HepG2 (cell line): Measurements from ENCODE around the gene KIAA2012. TPM values are rescaled to one million over a fixed set of nuclear protein-coding genes. Genes with fewer than 3 reads are reported as not detected.

ENCODE experiments used
- ATAC-seq: fragments of 200-7000 bp; cut with Tn5 transposase; 3 replicates; pipeline ENCODE4 v1.9.1; 2020; ENCODE audit warnings: mild to moderate bottlenecking, moderate library complexity
- BruUV-seq: library from RNA; stranded (reverse); fragments of 400-500 nt; replicated peaks from 2 replicates; lab custom pipeline; 2021; lab: Mats Ljungman, UMichigan
- CTCF ChIA-PET: fragments of 300-600 bp; formaldehyde crosslinking; extraction: SDS; loops from one replicate; lab custom pipeline; 2021; ENCODE audit warnings: low total read pairs, inconsistent platforms, low intra/inter-chr PET ratio; lab: Yijun Ruan, JAX
- POLR2A ChIA-PET: fragments of 350-600 bp; sonication (Branson Sonifier 250); formaldehyde crosslinking; loops from one replicate; lab custom pipeline; 2020; ENCODE audit warnings: antibody characterized with exemption, inconsistent platforms; lab: Yijun Ruan, JAX
- DNase-seq: peaks from one replicate; pipeline ENCODE4 v3.0.0-alpha.2; 2015; ENCODE audit warnings: low spot score
- FAIRE-seq: peaks from 3 replicates; lab custom pipeline; 2011; peaks lifted over from hg19 to GRCh38; lab: Jason Lieb, UNC
- H2AFZ ChIP-seq: one replicate; pipeline ENCODE4 v1.6.1; 2011; ENCODE audit warnings: low read length, inconsistent platforms
- H3K27ac ChIP-seq: fragments of 300-600 bp; 3 replicates; pipeline ENCODE4 v1.8.0; 2011; ENCODE audit warnings: mixed run types, mild to moderate bottlenecking, mixed read lengths, low read length, inconsistent platforms; ENCODE audit not compliant: insufficient read depth; ENCODE audit errors: extremely low read length
- H3K27me3 ChIP-seq, 2 experiments: fragments of 200-600 bp in 1 of 2; 2 replicates in 1 of 2; 3 replicates in 1 of 2; pipeline versions ENCODE4 v1.6.0 to v1.8.0; 2011; ENCODE audit warnings: low read length in 2 of 2, mild to moderate bottlenecking in 2 of 2, moderate library complexity in 2 of 2, inconsistent platforms in 1 of 2; ENCODE audit not compliant: insufficient read depth in 2 of 2, control insufficient read depth in 1 of 2
- H3K36me3 ChIP-seq, 2 experiments: fragments of 200-600 bp in 1 of 2; replicated peaks in 1 of 2; 2 replicates in 1 of 2; 3 replicates in 1 of 2; pipeline versions ENCODE4 v1.5.1 to v1.8.0; 2011; ENCODE audit warnings: low read length in 2 of 2, inconsistent platforms in 1 of 2; ENCODE audit not compliant: insufficient read depth in 2 of 2, control insufficient read depth in 1 of 2
- H3K4me1 ChIP-seq: 2 replicates; pipeline ENCODE4 v1.5.1; 2012; ENCODE audit warnings: low read length, inconsistent platforms; ENCODE audit not compliant: insufficient read depth
- H3K4me2 ChIP-seq: 2 replicates; pipeline ENCODE4 v1.6.0; 2011; ENCODE audit warnings: low read depth, low read length, inconsistent platforms
- H3K4me3 ChIP-seq, 3 experiments: fragments of 200-600 bp in 1 of 3; sonication (generic), shearing (Covaris generic) in 1 of 3; replicated peaks in 1 of 3; 2 replicates each; pipeline ENCODE4 v1.5.1; 2011 to 2016; ENCODE audit warnings: low read length in 3 of 3, inconsistent platforms in 2 of 3, low read depth in 2 of 3, mild to moderate bottlenecking in 2 of 3, control low read depth in 1 of 3, mixed read lengths in 1 of 3; ENCODE audit not compliant: insufficient read depth in 1 of 3
- H3K79me2 ChIP-seq: one replicate; pipeline ENCODE4 v1.6.1; 2011; ENCODE audit warnings: low read length, inconsistent platforms; ENCODE audit not compliant: insufficient read depth
- H3K9ac ChIP-seq: 2 replicates; pipeline ENCODE4 v1.6.0; 2011; ENCODE audit warnings: mild to moderate bottlenecking, low read depth, low read length, inconsistent platforms; ENCODE audit not compliant: insufficient read depth
- H3K9me3 ChIP-seq: 2 replicates; pipeline ENCODE4 v1.5.1; 2012; ENCODE audit warnings: mild to moderate bottlenecking, low read length
- H4K20me1 ChIP-seq: 2 replicates; pipeline ENCODE4 v1.6.0; 2011; ENCODE audit warnings: inconsistent platforms, mild to moderate bottlenecking, low read length, moderate library complexity; ENCODE audit not compliant: insufficient read depth
- BRCA1 ChIP-seq: sonication (generic); formaldehyde crosslinking; IDR thresholded peaks from 2 replicates; pipeline ENCODE4 v1.4.0; 2020; ENCODE audit warnings: missing genetic modification reagents
- GLMP ChIP-seq: sonication (generic); formaldehyde crosslinking; IDR thresholded peaks from 2 replicates; pipeline ENCODE4 v1.9.0; 2021; ENCODE audit warnings: missing genetic modification reagents, mild to moderate bottlenecking, borderline replicate concordance
- HDAC1 ChIP-seq: sonication (generic); formaldehyde crosslinking; IDR thresholded peaks from 2 replicates; pipeline ENCODE4 v1.5.1; 2020; ENCODE audit warnings: mild to moderate bottlenecking, missing genetic modification reagents
- JUND ChIP-seq: sonication (generic); formaldehyde crosslinking; IDR thresholded peaks from 2 replicates; pipeline ENCODE4 v1.8.0; 2022; ENCODE audit warnings: mild to moderate bottlenecking, missing genetic modification reagents
- KLF15 ChIP-seq: sonication (generic); formaldehyde crosslinking; IDR thresholded peaks from 2 replicates; pipeline ENCODE4 v1.8.1; 2023; ENCODE audit warnings: borderline replicate concordance, mild to moderate bottlenecking, inconsistent platforms, missing genetic modification reagents, mixed read lengths
- SSRP1 ChIP-seq: IDR thresholded peaks from 2 replicates; pipeline ENCODE4 v1.6.1; 2016; ENCODE audit warnings: control low read depth
- ZMAT5 ChIP-seq: sonication (generic); formaldehyde crosslinking; IDR thresholded peaks from 2 replicates; pipeline ENCODE4 v1.5.0; 2020; ENCODE audit warnings: mild to moderate bottlenecking, low read depth, missing genetic modification reagents, borderline replicate concordance
- ZNF143 ChIP-seq: sonication (generic); formaldehyde crosslinking; IDR thresholded peaks from 2 replicates; pipeline ENCODE4 v1.4.0; 2020; ENCODE audit warnings: missing genetic modification reagents
- ZNF317 ChIP-seq: sonication (generic); formaldehyde crosslinking; IDR thresholded peaks from 2 replicates; pipeline ENCODE4 v1.5.0; 2020; ENCODE audit warnings: mild to moderate bottlenecking, missing genetic modification reagents
- ZNF766 ChIP-seq: sonication (generic); formaldehyde crosslinking; IDR thresholded peaks from 2 replicates; pipeline ENCODE4 v1.5.0; 2020; ENCODE audit warnings: missing genetic modification reagents, borderline replicate concordance
- WGBS: methylation state at CpG from one replicate; pipeline ENCODE4 v1.1.6; 2017; ENCODE audit warnings: low lambda C conversion rate; 5-methylcytosine and 5-hydroxymethylcytosine counted together
- in situ Hi-C: cut with HindIII; loops from 2 replicates; pipeline ENCODE4 v1.10.0; 2017; ENCODE audit warnings: low pct_unique_long_range_greater_than_20kb; ENCODE audit not compliant: extremely low pct_ligation_motif_present
- intact Hi-C: fragments of 100-400 bp; cut with micrococcal nuclease; formaldehyde crosslinking; loops from one replicate; pipeline ENCODE4 v1.10.0; 2022; ENCODE audit not compliant: unreplicated experiment
- polyA plus RNA-seq, 8 experiments: library from polyadenylated mRNA; depleted of rRNA in 3 of 8; stranded (reverse) in 7 of 8; unstranded in 1 of 8; fragments of >200 nt; fragmentation: Illumina TruSeq in 4 of 8; extraction: Trizol in 4 of 8; gene quantifications; 2 replicates each; pipeline versions ENCODE4 v1.2.1 to v1.2.3, GENCODE V29; 2011 to 2016; ENCODE audit warnings: low read depth in 4 of 8, missing spikeins in 1 of 8, mixed read lengths in 1 of 8; ENCODE audit not compliant: insufficient read depth in 1 of 8
- total RNA-seq, 5 experiments: library from RNA; depleted of rRNA; stranded (reverse); fragments of >200 nt; fragmentation: Illumina TruSeq; extraction: Trizol; gene quantifications; 2 replicates each; pipeline ENCODE4 v1.2.3, GENCODE V29; 2016; ENCODE audit warnings: low read depth in 1 of 5
- TF ChIP-seq, protein P1 (sequence below), 2 experiments: sonication (generic) in 1 of 2; formaldehyde crosslinking in 1 of 2; IDR thresholded peaks; 2 replicates each; pipeline versions ENCODE4 v1.4.0 to v1.6.1; 2018 to 2020; ENCODE audit warnings: missing genetic modification reagents in 2 of 2, borderline replicate concordance in 1 of 2, low read depth in 1 of 2, mild to moderate bottlenecking in 1 of 2, missing biosample characterization in 1 of 2
- TF ChIP-seq, protein P2 (sequence below): sonication (generic); formaldehyde crosslinking; IDR thresholded peaks from 2 replicates; pipeline ENCODE4 v1.5.0; 2020; ENCODE audit warnings: mild to moderate bottlenecking, missing genetic modification reagents, borderline replicate concordance

KIAA2012 gene
- total and polyA plus RNA-seq, 2 of the 13 experiments (the other 11 are each of a cell fraction or from before 2014, with no cell fraction given): not detected

DNA sequence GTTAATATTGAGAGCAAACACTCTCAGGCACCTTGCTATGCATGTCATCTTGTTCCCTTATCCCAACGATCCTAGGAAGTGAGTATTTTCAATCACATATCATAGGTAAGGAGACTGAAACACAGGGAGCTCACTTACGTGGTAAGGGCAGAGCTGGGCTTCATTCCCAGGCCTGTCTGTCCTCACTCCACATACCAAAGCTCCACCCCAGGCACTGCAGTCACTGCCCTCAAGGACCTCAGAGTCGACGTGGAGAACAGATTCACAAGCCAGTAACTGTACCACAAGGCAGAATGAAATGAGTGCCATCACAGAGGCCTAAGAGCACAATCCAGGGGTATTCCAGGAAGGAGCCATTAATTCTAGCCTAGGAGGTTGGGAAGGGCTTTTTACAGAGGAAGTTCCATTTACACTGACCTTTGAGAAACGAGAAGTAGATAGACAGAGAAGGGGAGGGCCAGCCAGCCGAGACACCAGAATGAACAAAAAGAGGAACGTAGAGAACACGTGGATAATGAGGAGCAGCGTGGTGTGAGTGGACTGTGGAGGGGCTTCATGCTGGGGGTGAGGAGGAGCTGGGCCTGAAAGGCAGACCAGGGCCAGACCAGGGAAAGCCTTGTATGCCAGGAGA is 48.6 kb downstream of the KIAA2012 start:
- H3K79me2 ChIP-seq: no peaks in the 10 kb centered on the region
- ATAC-seq: no peak
- H2AFZ ChIP-seq: no peak overlapping the region
- H3K4me1 ChIP-seq: no peaks in the 10 kb centered on the region
- ChIA-PET CTCF (no interaction called here), POLR2A (no interaction called here)
- H3K4me3 ChIP-seq: no peak overlapping the region
- H4K20me1 ChIP-seq: no peaks in the 10 kb centered on the region
- 25% methylated on average over 9 of the region's 9 CpGs for WGBS
- no peak overlapping the region for H3K9ac ChIP-seq
- H3K36me3 ChIP-seq: no peaks in the 10 kb centered on the region
- no TSS peak for BruUV-seq
- no peak overlapping the region for H3K27ac ChIP-seq
- intact Hi-C loops: no loop called here
- H3K9me3 ChIP-seq: no peaks in the 10 kb centered on the region
- no peak for FAIRE-seq
- no peak for DNase-seq
- in situ Hi-C loops: no loop called here
- H3K4me2 ChIP-seq: no peak overlapping the region
- H3K27me3 ChIP-seq: peaks cover 0 to 13% of the 10 kb centered on the region in 2 experiments; a peak in 3 of 5 replicates
- TF ChIP-seq ZMAT5 (CRISPR knock-in tag): no peak
- TF ChIP-seq ZNF317 (CRISPR knock-in tag): no peak
- no peak for TF ChIP-seq HDAC1
- TF ChIP-seq, protein P1, sequence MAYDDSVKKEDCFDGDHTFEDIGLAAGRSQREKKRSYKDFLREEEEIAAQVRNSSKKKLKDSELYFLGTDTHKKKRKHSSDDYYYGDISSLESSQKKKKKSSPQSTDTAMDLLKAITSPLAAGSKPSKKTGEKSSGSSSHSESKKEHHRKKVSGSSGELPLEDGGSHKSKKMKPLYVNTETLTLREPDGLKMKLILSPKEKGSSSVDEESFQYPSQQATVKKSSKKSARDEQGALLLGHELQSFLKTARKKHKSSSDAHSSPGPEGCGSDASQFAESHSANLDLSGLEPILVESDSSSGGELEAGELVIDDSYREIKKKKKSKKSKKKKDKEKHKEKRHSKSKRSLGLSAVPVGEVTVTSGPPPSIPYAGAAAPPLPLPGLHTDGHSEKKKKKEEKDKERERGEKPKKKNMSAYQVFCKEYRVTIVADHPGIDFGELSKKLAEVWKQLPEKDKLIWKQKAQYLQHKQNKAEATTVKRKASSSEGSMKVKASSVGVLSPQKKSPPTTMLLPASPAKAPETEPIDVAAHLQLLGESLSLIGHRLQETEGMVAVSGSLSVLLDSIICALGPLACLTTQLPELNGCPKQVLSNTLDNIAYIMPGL (CRISPR knock-in tag; IDR thresholded peaks at IDR 0.05; ENCODE audit: borderline replicate concordance in 1 of 2, low read depth in 1 of 2): no peak
- no peak for TF ChIP-seq JUND (CRISPR knock-in tag)
- TF ChIP-seq GLMP (CRISPR knock-in tag): no peak
- no peak for TF ChIP-seq SSRP1
- TF ChIP-seq, protein P2, sequence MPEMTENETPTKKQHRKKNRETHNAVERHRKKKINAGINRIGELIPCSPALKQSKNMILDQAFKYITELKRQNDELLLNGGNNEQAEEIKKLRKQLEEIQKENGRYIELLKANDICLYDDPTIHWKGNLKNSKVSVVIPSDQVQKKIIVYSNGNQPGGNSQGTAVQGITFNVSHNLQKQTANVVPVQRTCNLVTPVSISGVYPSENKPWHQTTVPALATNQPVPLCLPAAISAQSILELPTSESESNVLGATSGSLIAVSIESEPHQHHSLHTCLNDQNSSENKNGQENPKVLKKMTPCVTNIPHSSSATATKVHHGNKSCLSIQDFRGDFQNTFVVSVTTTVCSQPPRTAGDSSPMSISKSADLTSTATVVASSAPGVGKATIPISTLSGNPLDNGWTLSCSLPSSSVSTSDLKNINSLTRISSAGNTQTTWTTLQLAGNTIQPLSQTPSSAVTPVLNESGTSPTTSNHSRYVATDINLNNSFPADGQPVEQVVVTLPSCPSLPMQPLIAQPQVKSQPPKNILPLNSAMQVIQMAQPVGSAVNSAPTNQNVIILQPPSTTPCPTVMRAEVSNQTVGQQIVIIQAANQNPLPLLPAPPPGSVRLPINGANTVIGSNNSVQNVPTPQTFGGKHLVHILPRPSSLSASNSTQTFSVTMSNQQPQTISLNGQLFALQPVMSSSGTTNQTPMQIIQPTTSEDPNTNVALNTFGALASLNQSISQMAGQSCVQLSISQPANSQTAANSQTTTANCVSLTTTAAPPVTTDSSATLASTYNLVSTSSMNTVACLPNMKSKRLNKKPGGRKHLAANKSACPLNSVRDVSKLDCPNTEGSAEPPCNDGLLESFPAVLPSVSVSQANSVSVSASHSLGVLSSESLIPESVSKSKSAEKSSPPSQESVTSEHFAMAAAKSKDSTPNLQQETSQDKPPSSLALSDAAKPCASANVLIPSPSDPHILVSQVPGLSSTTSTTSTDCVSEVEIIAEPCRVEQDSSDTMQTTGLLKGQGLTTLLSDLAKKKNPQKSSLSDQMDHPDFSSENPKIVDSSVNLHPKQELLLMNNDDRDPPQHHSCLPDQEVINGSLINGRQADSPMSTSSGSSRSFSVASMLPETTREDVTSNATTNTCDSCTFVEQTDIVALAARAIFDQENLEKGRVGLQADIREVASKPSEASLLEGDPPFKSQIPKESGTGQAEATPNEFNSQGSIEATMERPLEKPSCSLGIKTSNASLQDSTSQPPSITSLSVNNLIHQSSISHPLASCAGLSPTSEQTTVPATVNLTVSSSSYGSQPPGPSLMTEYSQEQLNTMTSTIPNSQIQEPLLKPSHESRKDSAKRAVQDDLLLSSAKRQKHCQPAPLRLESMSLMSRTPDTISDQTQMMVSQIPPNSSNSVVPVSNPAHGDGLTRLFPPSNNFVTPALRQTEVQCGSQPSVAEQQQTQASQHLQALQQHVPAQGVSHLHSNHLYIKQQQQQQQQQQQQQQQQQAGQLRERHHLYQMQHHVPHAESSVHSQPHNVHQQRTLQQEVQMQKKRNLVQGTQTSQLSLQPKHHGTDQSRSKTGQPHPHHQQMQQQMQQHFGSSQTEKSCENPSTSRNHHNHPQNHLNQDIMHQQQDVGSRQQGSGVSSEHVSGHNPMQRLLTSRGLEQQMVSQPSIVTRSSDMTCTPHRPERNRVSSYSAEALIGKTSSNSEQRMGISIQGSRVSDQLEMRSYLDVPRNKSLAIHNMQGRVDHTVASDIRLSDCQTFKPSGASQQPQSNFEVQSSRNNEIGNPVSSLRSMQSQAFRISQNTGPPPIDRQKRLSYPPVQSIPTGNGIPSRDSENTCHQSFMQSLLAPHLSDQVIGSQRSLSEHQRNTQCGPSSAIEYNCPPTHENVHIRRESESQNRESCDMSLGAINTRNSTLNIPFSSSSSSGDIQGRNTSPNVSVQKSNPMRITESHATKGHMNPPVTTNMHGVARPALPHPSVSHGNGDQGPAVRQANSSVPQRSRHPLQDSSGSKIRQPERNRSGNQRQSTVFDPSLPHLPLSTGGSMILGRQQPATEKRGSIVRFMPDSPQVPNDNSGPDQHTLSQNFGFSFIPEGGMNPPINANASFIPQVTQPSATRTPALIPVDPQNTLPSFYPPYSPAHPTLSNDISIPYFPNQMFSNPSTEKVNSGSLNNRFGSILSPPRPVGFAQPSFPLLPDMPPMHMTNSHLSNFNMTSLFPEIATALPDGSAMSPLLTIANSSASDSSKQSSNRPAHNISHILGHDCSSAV: no peak
- no peak for TF ChIP-seq KLF15 (CRISPR knock-in tag)
- no peak for TF ChIP-seq ZNF766 (CRISPR knock-in tag)
- TF ChIP-seq BRCA1: no peak
- TF ChIP-seq ZNF143 (CRISPR knock-in tag): no peak
